PC-9 (cell line): ENCODE results near the gene C19orf38. TPM values are rescaled to one million over a fixed set of nuclear protein-coding genes. Genes with fewer than 3 reads are reported as not detected.
"Not testable (repeated sequence)": the region's sequence is repeated elsewhere in the genome, so short reads cannot be mapped to it uniquely, and the experiment has no call there.

Source experiments
- BruUV-seq: library from RNA; stranded (reverse); fragments of 400-500 nt; replicated peaks from 2 replicates; lab custom pipeline; 2021; lab: Mats Ljungman, UMichigan
- CTCF ChIA-PET: fragments of 300-600 bp; sonication (Branson Sonifier 250); formaldehyde crosslinking; loops from one replicate; lab custom pipeline; 2022; ENCODE audit warnings: antibody characterized with exemption; lab: Charles Lee
- POLR2A ChIA-PET: fragments of 300-600 bp; sonication (Branson Sonifier 250); formaldehyde crosslinking; loops from one replicate; lab custom pipeline; 2022; ENCODE audit warnings: antibody characterized with exemption; ENCODE audit not compliant: unreplicated experiment; lab: Charles Lee
- DNase-seq, 2 experiments: peaks; one replicate each; pipeline versions ENCODE4 v3.0.0 to v3.0.0-alpha.2; 2015 to 2022; ENCODE audit warnings: mixed read lengths in 1 of 2
- H2AFZ ChIP-seq: fragments of 200-600 bp; sonication (generic); 2 replicates; pipeline ENCODE4 v1.8.1; 2017; ENCODE audit warnings: antibody characterized with exemption
- H3F3A ChIP-seq: fragments of 200-600 bp; sonication (generic); 2 replicates; pipeline ENCODE4 v1.8.1; 2017; ENCODE audit warnings: antibody characterized with exemption, mild to moderate bottlenecking, low read depth; ENCODE audit not compliant: insufficient read depth
- H3K27ac ChIP-seq: fragments of 200-600 bp; sonication (generic); 2 replicates; pipeline ENCODE4 v1.6.1; 2016; ENCODE audit warnings: mixed run types
- H3K27me3 ChIP-seq: fragments of 200-600 bp; sonication (generic); 2 replicates; pipeline ENCODE4 v1.6.1; 2016; ENCODE audit warnings: low read depth, mixed run types; ENCODE audit not compliant: insufficient read depth
- H3K36me3 ChIP-seq: fragments of 200-600 bp; sonication (generic); 2 replicates; pipeline ENCODE4 v1.6.1; 2016; ENCODE audit warnings: low read depth, mixed run types
- H3K4me1 ChIP-seq: fragments of 200-600 bp; sonication (generic); replicated peaks from 2 replicates; pipeline ENCODE4 v1.6.1; 2016; ENCODE audit warnings: mixed run types; ENCODE audit not compliant: insufficient read depth
- H3K4me2 ChIP-seq: fragments of 200-600 bp; sonication (generic); 2 replicates; pipeline ENCODE4 v1.6.1; 2017; ENCODE audit warnings: mixed run types
- H3K4me3 ChIP-seq: fragments of 200-600 bp; sonication (generic); 2 replicates; pipeline ENCODE4 v1.6.1; 2016; ENCODE audit warnings: mixed run types
- H3K79me2 ChIP-seq: fragments of 200-600 bp; sonication (generic); 2 replicates; pipeline ENCODE4 v1.6.1; 2017; ENCODE audit warnings: low read depth, mixed run types
- H3K9me2 ChIP-seq: fragments of 200-600 bp; sonication (generic); 2 replicates; pipeline ENCODE4 v1.8.1; 2017; ENCODE audit warnings: mild to moderate bottlenecking; ENCODE audit not compliant: insufficient read depth
- H3K9me3 ChIP-seq: fragments of 200-600 bp; sonication (generic); 2 replicates; pipeline ENCODE4 v1.8.1; 2016; ENCODE audit warnings: low read depth; ENCODE audit not compliant: insufficient read depth
- H4K20me1 ChIP-seq: fragments of 200-600 bp; sonication (generic); 2 replicates; pipeline ENCODE4 v1.8.1; 2017; ENCODE audit not compliant: insufficient read depth
- EZH2 ChIP-seq: fragments of 200-600 bp; sonication (generic); IDR thresholded peaks from 2 replicates; pipeline ENCODE4 v1.8.0; 2017; ENCODE audit warnings: antibody characterized with exemption, low read depth
- intact Hi-C: fragments of 100-400 bp; cut with micrococcal nuclease; formaldehyde crosslinking; loops from one replicate; pipeline ENCODE4 v1.10.0; 2022; ENCODE audit not compliant: unreplicated experiment
- total RNA-seq: library from RNA; stranded (reverse); gene quantifications from 2 replicates; pipeline ENCODE4 v1.2.3, GENCODE V29; 2021
- TF ChIP-seq, protein P1 (sequence below): fragments of 200-600 bp; sonication (generic); conservative IDR thresholded peaks from 2 replicates; pipeline ENCODE4 v1.6.1; 2017; ENCODE audit warnings: mixed run types, antibody characterized with exemption, mild to moderate bottlenecking, moderate library complexity

Gene C19orf38
- total RNA-seq, 1 experiment from 2014 or later, result 0.59 TPM

DNA sequence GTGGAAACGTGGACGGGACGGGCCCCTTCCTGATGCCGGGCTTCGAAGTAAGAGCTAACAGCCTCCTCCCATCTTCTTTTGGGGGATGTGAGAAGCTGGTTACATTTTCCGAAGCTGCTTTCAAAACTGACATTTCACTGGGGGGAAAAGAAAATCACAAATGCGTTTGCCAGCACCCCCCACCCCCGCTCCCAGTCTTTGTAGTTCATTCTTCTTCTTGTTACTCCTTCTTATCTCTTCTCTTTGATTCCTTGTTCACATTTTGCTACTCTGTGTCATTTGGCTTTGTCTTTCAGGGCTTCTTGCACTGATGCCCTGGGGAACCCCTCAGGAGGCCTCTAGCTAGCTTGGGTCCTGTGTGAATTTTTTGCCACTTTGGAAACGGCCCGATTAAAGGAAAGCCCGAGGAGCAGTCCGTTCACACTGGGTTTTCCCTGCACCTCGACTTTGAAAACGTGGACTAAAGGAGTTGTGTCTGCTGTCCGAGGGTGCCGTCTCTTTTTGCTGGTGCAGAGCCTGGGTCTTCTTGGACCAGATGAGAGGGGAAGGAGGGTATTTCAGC is 24.4 kb downstream of the C19orf38 start:
- Histone ChIP-seq H3K36me3 (no peaks in the 10 kb centered on the region), H3K27ac (peak overlapping the region; percentile 6; the same call in 1 of the 2 replicates), H3K9me3 (no peaks in the 10 kb centered on the region), H2AFZ (peak overlapping the region; percentile 87), H3K4me2 (peak overlapping the region; percentile 98), H3K79me2 (peaks cover 58% of the 10 kb centered on the region), H3K4me3 (peak overlapping the region; percentile 85), H4K20me1 (no peaks in the 10 kb centered on the region), H3F3A (peaks cover 14% of the 10 kb centered on the region), H3K9me2 (no peaks in the 10 kb centered on the region), H3K27me3 (no peaks in the 10 kb centered on the region), H3K4me1 (peaks cover 17% of the 10 kb centered on the region)
- no peak for TF ChIP-seq EZH2
- TF ChIP-seq, protein P1, sequence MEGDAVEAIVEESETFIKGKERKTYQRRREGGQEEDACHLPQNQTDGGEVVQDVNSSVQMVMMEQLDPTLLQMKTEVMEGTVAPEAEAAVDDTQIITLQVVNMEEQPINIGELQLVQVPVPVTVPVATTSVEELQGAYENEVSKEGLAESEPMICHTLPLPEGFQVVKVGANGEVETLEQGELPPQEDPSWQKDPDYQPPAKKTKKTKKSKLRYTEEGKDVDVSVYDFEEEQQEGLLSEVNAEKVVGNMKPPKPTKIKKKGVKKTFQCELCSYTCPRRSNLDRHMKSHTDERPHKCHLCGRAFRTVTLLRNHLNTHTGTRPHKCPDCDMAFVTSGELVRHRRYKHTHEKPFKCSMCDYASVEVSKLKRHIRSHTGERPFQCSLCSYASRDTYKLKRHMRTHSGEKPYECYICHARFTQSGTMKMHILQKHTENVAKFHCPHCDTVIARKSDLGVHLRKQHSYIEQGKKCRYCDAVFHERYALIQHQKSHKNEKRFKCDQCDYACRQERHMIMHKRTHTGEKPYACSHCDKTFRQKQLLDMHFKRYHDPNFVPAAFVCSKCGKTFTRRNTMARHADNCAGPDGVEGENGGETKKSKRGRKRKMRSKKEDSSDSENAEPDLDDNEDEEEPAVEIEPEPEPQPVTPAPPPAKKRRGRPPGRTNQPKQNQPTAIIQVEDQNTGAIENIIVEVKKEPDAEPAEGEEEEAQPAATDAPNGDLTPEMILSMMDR, result no peak; the same call in 1 of the 2 replicates
- CTCF ChIA-PET, result no interaction called here
- TSS peak; percentile 18 for BruUV-seq
- intact Hi-C loops, result loop anchor here (5.0 kb wide), 1 partner anchor 265 kb away; no protein-coding TSS in a partner anchor
- DNase-seq, result no peak
- POLR2A ChIA-PET, result interaction anchor here (0.7 kb wide), 2 partner anchors 11 to 72 kb away, joined by 3 to 4 read pairs; no protein-coding TSS in a partner anchor

DNA sequence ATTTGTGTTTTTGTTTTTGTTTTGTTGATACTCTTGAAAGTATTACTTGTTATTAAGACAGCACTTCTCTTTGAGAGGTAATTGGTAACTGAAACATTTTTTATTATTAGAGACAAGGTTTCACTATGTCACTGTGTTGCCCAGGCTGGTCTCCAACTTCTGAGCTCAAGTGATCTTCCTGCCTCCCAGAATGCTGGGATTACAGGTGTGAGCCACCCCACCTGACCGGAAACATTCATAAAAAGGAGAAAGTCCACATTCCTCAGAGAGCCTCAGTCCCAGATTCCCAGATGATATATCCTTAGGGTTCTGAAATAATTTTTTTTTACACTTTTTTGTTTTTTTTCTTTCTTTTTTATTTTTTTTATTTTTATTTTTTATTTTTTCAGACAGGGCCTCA is 25.8 kb downstream of the C19orf38 start:
- no peaks in the 10 kb centered on the region for H4K20me1 ChIP-seq
- no peaks in the 10 kb centered on the region for H3K27me3 ChIP-seq
- intact Hi-C loops, result loop anchor here (5.0 kb wide), 1 partner anchor 263 kb away; no protein-coding TSS in a partner anchor
- peaks cover 23% of the 10 kb centered on the region for H3K4me1 ChIP-seq
- H3F3A ChIP-seq, result peaks cover 19% of the 10 kb centered on the region; the same call in 1 of the 2 replicates
- peaks cover 67% of the 10 kb centered on the region for H3K79me2 ChIP-seq
- H3K9me2 ChIP-seq, result no peaks in the 10 kb centered on the region
- no peak for TF ChIP-seq EZH2
- TF ChIP-seq, protein P1, result no peak
- peak in 1 of 2 experiments; percentile 31 for DNase-seq
- H3K4me2 ChIP-seq, result peak overlapping the region; percentile 36; the same call in 1 of the 2 replicates
- no peaks in the 10 kb centered on the region for H3K9me3 ChIP-seq
- ChIA-PET POLR2A (interaction anchor here (0.6 kb wide), 2 partner anchors 38 to 211 kb away, joined by 3 to 10 read pairs; no protein-coding TSS in a partner anchor), CTCF (no interaction called here)
- no peak overlapping the region for H2AFZ ChIP-seq
- H3K27ac ChIP-seq, result 0 out of 2 replicates have a peak overlapping the region, but pooled peaks have one; percentile 16
- H3K4me3 ChIP-seq, result no peak overlapping the region
- BruUV-seq, result TSS peak; percentile 19
- no peaks in the 10 kb centered on the region for H3K36me3 ChIP-seq

DNA sequence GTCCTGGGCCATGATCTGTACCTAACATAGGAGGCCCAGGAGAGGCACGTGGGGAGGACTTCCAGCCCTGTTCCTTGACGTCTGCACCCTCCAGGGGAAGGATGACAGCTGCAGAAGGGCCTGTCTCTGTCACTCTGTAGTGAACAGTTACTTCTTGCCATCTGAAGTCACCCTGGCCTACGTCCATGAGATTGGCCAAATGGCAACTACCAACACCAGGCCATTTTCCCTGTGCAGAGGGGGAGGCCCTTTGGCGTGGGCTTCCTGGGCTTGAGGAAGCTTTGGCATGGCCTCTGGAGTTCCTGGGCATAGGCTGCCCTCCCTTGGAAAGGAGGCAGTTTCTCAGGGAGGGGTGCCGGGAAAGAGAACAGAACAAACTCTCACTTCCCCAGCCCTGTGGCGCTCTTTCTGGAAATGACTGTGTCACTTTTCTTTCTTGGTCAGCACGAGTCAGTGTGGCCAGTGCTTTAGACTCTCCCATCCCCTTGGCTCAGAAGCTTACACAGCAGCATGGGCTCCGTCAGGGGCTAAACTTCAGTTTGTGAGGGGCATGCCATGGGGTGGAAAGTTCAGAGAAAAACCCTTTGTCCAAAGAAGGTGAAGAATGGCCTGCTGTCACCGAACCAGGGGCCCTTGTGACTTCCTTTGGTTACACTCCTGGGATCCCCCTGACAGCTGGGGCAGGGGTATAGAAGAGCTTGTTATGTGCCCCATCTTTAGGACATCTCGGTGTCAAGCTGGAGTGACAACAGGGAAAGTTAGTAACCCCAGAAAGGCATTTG is 28.4 kb downstream of the C19orf38 start:
- Histone ChIP-seq H3K4me2 (no peak overlapping the region), H4K20me1 (no peaks in the 10 kb centered on the region), H3K9me3 (no peaks in the 10 kb centered on the region), H3K27ac (no peak overlapping the region), H3K9me2 (no peaks in the 10 kb centered on the region), H2AFZ (no peak overlapping the region), H3K36me3 (no peaks in the 10 kb centered on the region), H3F3A (peaks cover 19% of the 10 kb centered on the region; the same call in 1 of the 2 replicates), H3K27me3 (no peaks in the 10 kb centered on the region), H3K79me2 (peaks cover 89% of the 10 kb centered on the region), H3K4me1 (peaks cover 31% of the 10 kb centered on the region), H3K4me3 (no peak overlapping the region)
- intact Hi-C loops, result no loop called here
- no peak for TF ChIP-seq EZH2
- TF ChIP-seq, protein P1, result no peak
- DNase-seq, result no peak
- POLR2A ChIA-PET, result no interaction called here
- BruUV-seq, result no TSS peak
- CTCF ChIA-PET, result interaction anchor here (0.6 kb wide), 1 partner anchor 16 kb away, joined by 3 read pairs; no protein-coding TSS in a partner anchor

DNA sequence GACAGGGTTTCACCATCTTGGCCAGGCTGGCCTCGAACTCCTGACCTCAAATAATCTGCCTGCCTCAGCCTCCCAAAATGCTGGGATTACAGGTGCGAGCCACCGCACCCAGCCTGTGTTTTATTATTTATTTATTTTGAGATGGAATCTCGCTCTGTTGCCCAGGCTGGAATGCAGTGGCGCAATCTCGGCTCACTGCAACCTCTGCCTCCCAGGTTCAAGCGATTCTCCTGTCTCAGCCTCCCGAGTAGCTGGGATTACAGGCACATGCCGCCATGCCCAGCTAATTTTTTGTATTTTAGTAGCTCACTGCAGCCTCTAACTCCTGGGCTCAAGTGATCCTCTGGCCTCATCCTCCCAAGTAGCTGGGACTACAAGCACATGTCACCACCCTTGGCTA is 29.4 kb downstream of the C19orf38 start:
- POLR2A ChIA-PET, BruUV-seq, H4K20me1 ChIP-seq, H3K36me3 ChIP-seq, H3K9me2 ChIP-seq, H2AFZ ChIP-seq, H3K27me3 ChIP-seq, CTCF ChIA-PET, H3K4me2 ChIP-seq, intact Hi-C loops, H3K9me3 ChIP-seq, DNase-seq, H3K4me3 ChIP-seq: not testable (repeated sequence)
- Histone ChIP-seq H3K4me1 (peaks cover 30% of the 10 kb centered on the region), H3K79me2 (peaks cover 86% of the 10 kb centered on the region), H3K27ac (peak overlapping the region; percentile 67; the same call in 1 of the 2 replicates), H3F3A (peaks cover 19% of the 10 kb centered on the region; the same call in 1 of the 2 replicates)
